PC-3 (cell line): ENCODE measurements around the gene IRGC.

Source experiments
- EZH2 ChIP-seq: fragments of 300-600 bp; sonication (generic); IDR thresholded peaks from one replicate; pipeline ENCODE4 v1.6.1; 2017; ENCODE audit warnings: antibody characterized with exemption, mild to moderate bottlenecking, low read length; ENCODE audit not compliant: unreplicated experiment
- EZH2phosphoT487 ChIP-seq: fragments of 300-600 bp; sonication (generic); IDR thresholded peaks from 2 replicates; pipeline ENCODE4 v1.6.1; 2018; ENCODE audit warnings: mild to moderate bottlenecking, antibody characterized with exemption, low read length, borderline replicate concordance
- TF ChIP-seq, protein P1 (sequence below): fragments of 300-600 bp; sonication (generic); conservative IDR thresholded peaks from 2 replicates; pipeline ENCODE4 v1.5.1; 2017; ENCODE audit warnings: antibody characterized with exemption, low read depth, mild to moderate bottlenecking, low read length

DNA sequence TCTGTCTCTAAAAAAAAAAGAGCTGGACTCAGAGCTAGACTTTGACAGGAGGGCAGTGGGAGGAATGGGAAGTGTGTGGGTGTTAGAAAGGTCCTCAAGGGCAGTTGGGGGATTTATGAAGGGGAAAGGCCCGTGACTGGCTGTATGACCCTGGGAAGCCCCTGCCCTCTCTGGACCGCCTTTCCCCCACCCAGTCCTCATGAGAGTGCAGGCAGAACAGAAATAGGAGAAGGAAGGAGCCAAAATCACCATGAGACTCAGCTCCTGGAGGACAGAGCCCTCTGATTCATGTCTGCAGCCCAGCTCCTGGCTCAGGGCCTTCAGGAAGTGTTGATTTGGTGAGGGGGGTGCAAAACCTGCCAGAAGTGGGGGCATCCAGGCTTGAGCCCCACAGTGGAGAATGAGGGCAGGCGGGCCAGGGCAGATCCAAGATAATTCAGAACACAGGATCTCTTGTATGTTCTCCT is 47.6 kb downstream of the IRGC start:
- TF ChIP-seq, protein P1, sequence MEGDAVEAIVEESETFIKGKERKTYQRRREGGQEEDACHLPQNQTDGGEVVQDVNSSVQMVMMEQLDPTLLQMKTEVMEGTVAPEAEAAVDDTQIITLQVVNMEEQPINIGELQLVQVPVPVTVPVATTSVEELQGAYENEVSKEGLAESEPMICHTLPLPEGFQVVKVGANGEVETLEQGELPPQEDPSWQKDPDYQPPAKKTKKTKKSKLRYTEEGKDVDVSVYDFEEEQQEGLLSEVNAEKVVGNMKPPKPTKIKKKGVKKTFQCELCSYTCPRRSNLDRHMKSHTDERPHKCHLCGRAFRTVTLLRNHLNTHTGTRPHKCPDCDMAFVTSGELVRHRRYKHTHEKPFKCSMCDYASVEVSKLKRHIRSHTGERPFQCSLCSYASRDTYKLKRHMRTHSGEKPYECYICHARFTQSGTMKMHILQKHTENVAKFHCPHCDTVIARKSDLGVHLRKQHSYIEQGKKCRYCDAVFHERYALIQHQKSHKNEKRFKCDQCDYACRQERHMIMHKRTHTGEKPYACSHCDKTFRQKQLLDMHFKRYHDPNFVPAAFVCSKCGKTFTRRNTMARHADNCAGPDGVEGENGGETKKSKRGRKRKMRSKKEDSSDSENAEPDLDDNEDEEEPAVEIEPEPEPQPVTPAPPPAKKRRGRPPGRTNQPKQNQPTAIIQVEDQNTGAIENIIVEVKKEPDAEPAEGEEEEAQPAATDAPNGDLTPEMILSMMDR: no peak
- TF ChIP-seq EZH2 (no peak), EZH2phosphoT487 (no peak)
